HG03575 (cell line): ENCODE data around the gene PELO.
A peak's percentile ranks its signal among the peaks of the same experiment; 100 is the strongest.

ENCODE experiments used
- ATAC-seq: cut with Tn5 transposase; IDR thresholded peaks from one replicate; pipeline ENCODE4 v1.9.1; 2021; ENCODE audit not compliant: unreplicated experiment, insufficient number of reproducible peaks, low FRiP score; ENCODE audit errors: extremely low read depth

Gene PELO

DNA sequence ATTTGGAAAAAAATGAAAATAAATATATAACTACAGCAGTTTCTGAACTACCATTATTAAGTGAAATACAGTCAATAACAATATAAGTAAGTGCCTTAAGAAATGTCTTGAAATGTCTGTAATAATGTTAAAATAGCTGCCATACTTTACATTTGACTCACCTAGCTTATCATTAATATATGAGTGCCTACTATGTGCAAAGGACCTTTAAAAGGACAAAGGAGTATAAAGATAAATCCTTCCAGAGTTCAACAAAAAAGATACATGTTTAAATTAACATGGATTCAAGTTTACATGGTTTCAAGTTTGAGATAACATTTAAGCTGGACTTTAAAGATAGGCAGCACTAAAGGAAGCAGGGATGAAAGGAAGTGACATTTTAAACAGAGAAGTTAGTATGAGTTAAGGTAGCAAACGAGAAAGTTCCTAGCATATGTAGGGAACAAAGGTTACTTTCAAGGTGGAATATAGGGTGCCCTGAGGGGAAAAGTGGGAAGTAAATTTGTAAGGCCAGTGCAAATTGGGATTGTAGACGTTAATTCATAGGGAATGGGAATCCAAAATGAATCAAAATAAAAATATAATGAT is 8.9 kb downstream of the PELO start:
- no peak for ATAC-seq

GRCh38 chr5:52798938-52799337 is 11.2 kb downstream of the PELO start:
- ATAC-seq = no peak

- ATAC-seq = peak; percentile 11
Measured at GRCh38 chr5:52799358-52799982, 11.8 kb downstream of the PELO start.

DNA sequence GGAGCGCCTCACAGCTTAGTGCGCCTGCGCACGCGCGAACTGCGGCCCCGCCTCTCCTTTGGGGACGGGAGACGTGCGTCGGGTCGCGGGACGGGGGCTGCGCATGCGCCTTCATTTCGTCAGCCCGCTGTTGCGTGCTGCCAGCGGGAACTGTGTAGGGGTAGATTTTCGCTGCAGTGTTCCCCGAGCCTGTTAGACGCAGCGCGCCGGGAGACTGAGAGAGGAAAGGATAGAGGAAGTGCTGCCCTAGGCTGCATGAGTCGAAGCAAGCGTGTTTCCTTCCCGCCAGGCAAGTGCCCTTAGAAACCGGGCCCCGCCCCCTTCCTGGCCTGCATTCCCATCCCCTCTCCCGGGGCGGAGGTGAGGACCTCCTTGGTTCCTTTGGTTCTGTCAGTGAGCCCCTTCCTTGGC is 12.3 kb downstream of the PELO start:
- peak; percentile 62 for ATAC-seq

- ATAC-seq = peak; percentile 20
Measured at GRCh38 chr5:52800394-52801213, 12.9 kb downstream of the PELO start.

DNA sequence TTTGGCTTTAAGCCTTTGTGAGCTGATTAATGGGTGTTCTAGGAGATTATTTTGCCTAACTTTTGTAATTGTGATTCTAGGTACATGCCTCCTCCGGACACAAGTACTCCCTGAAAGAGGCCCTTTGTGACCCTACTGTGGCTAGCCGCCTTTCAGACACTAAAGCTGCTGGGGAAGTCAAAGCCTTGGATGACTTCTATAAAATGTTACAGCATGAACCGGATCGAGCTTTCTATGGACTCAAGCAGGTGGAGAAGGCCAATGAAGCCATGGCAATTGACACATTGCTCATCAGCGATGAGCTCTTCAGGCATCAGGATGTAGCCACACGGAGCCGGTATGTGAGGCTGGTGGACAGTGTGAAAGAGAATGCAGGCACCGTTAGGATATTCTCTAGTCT is 13.6 kb downstream of the PELO start:
- ATAC-seq = no peak

GRCh38 chr5:52802272-52802973 is 14.7 kb downstream of the PELO start:
- ATAC-seq = no peak

- ATAC-seq = no peak
Measured at GRCh38 chr5:52802974-52803336, 15.2 kb downstream of the PELO start.

GRCh38 chr5:52804387-52804791 is 16.7 kb downstream of the PELO start:
- no peak for ATAC-seq

GRCh38 chr5:52804981-52805380 is 17.3 kb downstream of the PELO start:
- ATAC-seq = no peak

- no peak for ATAC-seq
Measured at GRCh38 chr5:52805615-52806014, 17.9 kb downstream of the PELO start.

DNA sequence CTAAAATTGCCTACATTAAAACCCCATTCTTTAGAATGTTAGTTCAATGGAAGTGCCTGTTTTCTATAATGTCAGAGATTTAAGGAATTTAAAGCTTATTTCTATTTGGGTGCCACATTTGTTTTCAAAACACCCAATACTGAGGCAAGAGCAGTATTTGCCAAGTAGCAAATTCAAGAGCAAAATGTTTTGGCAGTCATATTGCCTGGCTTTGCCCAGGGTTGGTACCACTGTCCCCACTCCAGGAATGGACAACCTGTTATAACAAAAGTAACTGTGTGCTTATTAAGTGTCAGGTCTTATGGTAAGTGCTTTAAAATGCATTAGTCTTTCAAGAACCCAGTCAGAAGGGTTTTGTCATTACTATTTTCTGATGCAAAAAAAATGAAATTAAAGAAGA is 19.3 kb downstream of the PELO start:
- no peak for ATAC-seq

DNA sequence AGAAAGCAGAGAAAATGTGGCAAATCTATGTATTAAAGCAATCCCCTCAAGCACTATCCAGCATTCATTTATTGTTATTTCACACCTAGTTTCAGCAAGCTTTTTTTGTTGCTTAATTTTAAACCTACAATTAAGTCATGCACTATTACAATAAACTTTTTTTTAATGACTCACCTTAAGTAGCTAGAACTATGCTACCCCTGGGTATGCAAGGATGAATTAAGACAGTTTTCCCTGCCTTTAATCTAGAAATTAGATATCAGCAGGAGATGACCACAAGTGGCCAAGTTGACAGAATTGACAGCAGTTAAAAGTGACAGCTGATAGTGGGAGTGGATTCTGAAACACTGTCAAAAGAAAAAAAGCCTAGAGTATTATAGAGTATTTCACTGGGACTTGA is 20.0 kb downstream of the PELO start:
- no peak for ATAC-seq

- no peak for ATAC-seq
Measured at GRCh38 chr5:52808316-52808901, 20.7 kb downstream of the PELO start.

- no peak for ATAC-seq
Measured at GRCh38 chr5:52809884-52810283, 22.2 kb downstream of the PELO start.

DNA sequence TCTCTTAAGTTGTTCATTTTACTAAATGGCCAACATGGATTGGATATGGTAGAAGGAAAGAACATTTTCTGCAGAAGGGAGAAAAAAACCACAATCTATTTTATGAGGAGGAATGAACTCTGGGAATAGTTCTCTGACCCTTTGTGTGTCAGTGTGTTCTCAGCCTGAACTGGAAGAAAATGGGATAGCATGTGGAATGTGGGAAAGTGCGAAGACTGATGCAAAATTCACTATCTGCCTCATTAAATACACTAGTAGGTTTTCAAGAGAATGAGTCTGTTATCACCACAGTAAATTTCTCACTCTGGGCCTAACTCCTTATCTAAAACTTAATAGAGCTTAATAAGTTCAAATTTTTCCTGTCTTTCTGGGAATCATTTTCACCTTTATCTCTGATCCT is 22.7 kb downstream of the PELO start:
- no peak for ATAC-seq

DNA sequence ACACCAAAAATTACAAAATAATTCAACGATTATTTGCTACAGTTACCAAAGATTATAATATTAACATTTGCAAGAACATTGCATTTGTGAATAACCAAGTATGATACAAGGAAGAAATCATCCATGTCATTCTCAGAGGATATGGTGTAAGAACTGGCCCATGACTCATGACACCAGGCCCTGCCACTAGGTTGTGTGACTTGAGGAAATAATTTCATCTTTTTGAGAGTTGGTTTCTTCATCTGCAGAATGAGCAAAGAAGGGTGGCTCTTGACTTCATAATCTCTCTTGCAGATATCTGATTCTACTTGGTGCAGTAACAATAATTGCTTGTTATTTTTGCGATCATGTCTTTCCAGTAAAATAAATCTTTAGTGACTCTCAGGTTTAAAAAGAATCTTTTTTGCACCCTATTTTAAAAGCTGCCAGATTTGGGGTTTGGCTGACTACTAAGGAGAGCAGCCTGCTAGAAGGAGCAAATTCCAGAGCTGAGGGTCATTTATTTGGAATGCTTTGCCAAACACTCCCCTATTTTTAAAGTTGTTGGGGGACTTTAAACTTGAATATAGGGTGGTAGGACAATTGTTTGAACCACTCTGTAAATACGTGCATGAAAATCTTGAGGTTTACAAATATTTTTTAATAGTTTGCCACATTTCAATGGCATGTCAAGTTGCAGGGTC is 23.5 kb downstream of the PELO start:
- ATAC-seq = no peak

GRCh38 chr5:52814352-52815148 is 26.8 kb downstream of the PELO start:
- no peak for ATAC-seq
